Measurements from ENCODE around the gene FNDC8. TPM values are rescaled to one million over a fixed set of nuclear protein-coding genes. Genes with fewer than 3 reads are reported as not detected.

Gene FNDC8
- total and polyA plus RNA-seq, 9 of the 15 experiments (the other 6 are each of a cell fraction or from before 2014, with no cell fraction given), result 0.04 TPM; not detected in 8

GRCh38 chr17:35162755-35163154, 41.3 kb downstream of the FNDC8 start:
- WGBS (ENCODE audit: insufficient coverage, low coverage, missing lambda C conversion rate), result 2% methylated on average over 4 of the region's 4 CpGs
- Histone ChIP-seq H3K27ac (ENCODE audit: extremely low read depth, low read depth, low read length) (no peak overlapping the region), H2AFZ (ENCODE audit: low read depth, low read length) (no peak overlapping the region), H3K4me1 (replicated peaks in 1 of 2; ENCODE audit: control insufficient read depth in 2 of 2, insufficient read depth in 2 of 2, low read length in 2 of 2) (no peaks in the 10 kb centered on the region; a peak in 1 of 5 replicates), H4K20me1 (replicated peaks; ENCODE audit: control insufficient read depth, insufficient read depth, low read length) (no peaks in the 10 kb centered on the region), H3K9ac (ENCODE audit: insufficient read depth in 1 of 2, low read depth in 2 of 2, low read length in 2 of 2) (no peak overlapping the region), H3K79me2 (ENCODE audit: control insufficient read depth, insufficient read depth, low read length) (no peaks in the 10 kb centered on the region), H3K36me3 (ENCODE audit: control insufficient read depth, insufficient read depth, low read length) (no peaks in the 10 kb centered on the region), H3K9me1 (ENCODE audit: control insufficient read depth, insufficient read depth, low read length) (no peaks in the 10 kb centered on the region), H3K9me3 (replicated peaks; ENCODE audit: control insufficient read depth, insufficient read depth, low read depth, low read length) (no peaks in the 10 kb centered on the region), H3K4me2 (ENCODE audit: insufficient read depth, low read length) (no peak overlapping the region), H3K27me3 (ENCODE audit: control insufficient read depth in 2 of 2, insufficient read depth in 2 of 2, low read length in 2 of 2) (peaks cover 29 to 50% of the 10 kb centered on the region in 2 experiments), H3K4me3 (no peak overlapping the region)
- intact Hi-C loops (cut with micrococcal nuclease), result no loop called here
- FAIRE-seq (no peak), ATAC-seq (no peak), DNase-seq (ENCODE audit: extremely low read depth in 1 of 4, low spot score in 3 of 4) (no peak)
- BruUV-seq (replicated peaks), result no TSS peak
- no peak for TF ChIP-seq RBM25 (IDR thresholded peaks at IDR 0.05; ENCODE audit: low read depth, low read length, severe bottlenecking)
- ChIA-PET POLR2A (no interaction called here), CTCF (ENCODE audit: low intra/inter-chr PET ratio) (no interaction called here)
- in situ Hi-C loops (cut with MboI), result loop anchor here (10.0 kb wide), 1 partner anchor 592 kb away; the partner anchor contains the start of gene GAS2L2

GRCh38 chr17:35163886-35164285, 42.5 kb downstream of the FNDC8 start:
- H3K9ac ChIP-seq (ENCODE audit: insufficient read depth in 1 of 2, low read depth in 2 of 2, low read length in 2 of 2), result no peak overlapping the region
- no peaks in the 10 kb centered on the region for H4K20me1 ChIP-seq (replicated peaks; ENCODE audit: control insufficient read depth, insufficient read depth, low read length)
- H3K27me3 ChIP-seq (ENCODE audit: control insufficient read depth in 2 of 2, insufficient read depth in 2 of 2, low read length in 2 of 2), result peaks cover 31 to 50% of the 10 kb centered on the region in 2 experiments
- no peaks in the 10 kb centered on the region for H3K36me3 ChIP-seq (ENCODE audit: control insufficient read depth, insufficient read depth, low read length)
- ChIA-PET POLR2A (no interaction called here), CTCF (ENCODE audit: low intra/inter-chr PET ratio) (no interaction called here)
- H3K79me2 ChIP-seq (ENCODE audit: control insufficient read depth, insufficient read depth, low read length), result no peaks in the 10 kb centered on the region
- no peaks in the 10 kb centered on the region for H3K9me3 ChIP-seq (replicated peaks; ENCODE audit: control insufficient read depth, insufficient read depth, low read depth, low read length)
- no peak; the same call in 2 of the 3 replicates for ATAC-seq
- no peak overlapping the region for H3K4me2 ChIP-seq (ENCODE audit: insufficient read depth, low read length)
- intact Hi-C loops (cut with micrococcal nuclease) (no loop called here), in situ Hi-C loops (cut with MboI) (loop anchor here (10.0 kb wide), 1 partner anchor 591 kb away; the partner anchor contains the start of gene GAS2L2)
- H3K27ac ChIP-seq (ENCODE audit: extremely low read depth, low read depth, low read length), result no peak overlapping the region
- H3K9me1 ChIP-seq (ENCODE audit: control insufficient read depth, insufficient read depth, low read length), result no peaks in the 10 kb centered on the region
- H2AFZ ChIP-seq (ENCODE audit: low read depth, low read length), result no peak overlapping the region
- no peaks in the 10 kb centered on the region; a peak in 1 of 5 replicates for H3K4me1 ChIP-seq (replicated peaks in 1 of 2; ENCODE audit: control insufficient read depth in 2 of 2, insufficient read depth in 2 of 2, low read length in 2 of 2)
- 7% methylated on average over 7 of the region's 7 CpGs for WGBS (ENCODE audit: insufficient coverage, low coverage, missing lambda C conversion rate)
- no peak for TF ChIP-seq ZBTB8A (IDR thresholded peaks at IDR 0.05; ENCODE audit: partially characterized antibody)
- no peak for TF ChIP-seq ETS1 (conservative IDR thresholded peaks at IDR 0.05; ENCODE audit: control insufficient read depth, low read depth, low read length)
- TF ChIP-seq ELF1 (tag; IDR thresholded peaks at IDR 0.05), result no peak
- no peak for TF ChIP-seq RAD21 (CRISPR knock-in tag; conservative IDR thresholded peaks at IDR 0.05 in 1 of 2, IDR thresholded peaks at IDR 0.05 in 1 of 2)
- BruUV-seq (replicated peaks), result no TSS peak
- no peak for FAIRE-seq
- DNase-seq (ENCODE audit: extremely low read depth in 1 of 4, low spot score in 3 of 4), result no peak
- H3K4me3 ChIP-seq, result no peak overlapping the region
